NCI-H510A treated with DMSO at 0.1 percent for 48 hours (cell line): ENCODE data around the gene GPR135.
A peak's percentile ranks its signal among the peaks of the same experiment; 100 is the strongest.

Source experiments
- DNase-seq: peaks from one replicate; lab custom pipeline; 2025; lab: John Stamatoyannopoulos, UW

The GPR135 gene

GRCh38 chr14:59465316-59466135, at the start of gene GPR135:
Gene GPR135 (minus strand): TSS chr14:59465380. CDS start chr14:59465226, 154 bp downstream.
- DNase-seq: no peak

- DNase-seq: peak; percentile 42
Measured at GRCh38 chr14:59511916-59512575, 46.9 kb upstream of the GPR135 start.

- DNase-seq: no peak
Measured at GRCh38 chr14:59510966-59511365, 45.8 kb upstream of the GPR135 start.

GRCh38 chr14:59510001-59510400, 44.8 kb upstream of the GPR135 start:
- DNase-seq: no peak

GRCh38 chr14:59509101-59509500, 43.9 kb upstream of the GPR135 start:
- DNase-seq: no peak

GRCh38 chr14:59507752-59508103, 42.5 kb upstream of the GPR135 start:
- no peak for DNase-seq

- peak; percentile 71 for DNase-seq
Measured at GRCh38 chr14:59507063-59507751, 42.0 kb upstream of the GPR135 start.

- DNase-seq: no peak
Measured at GRCh38 chr14:59503256-59503655, 38.1 kb upstream of the GPR135 start.

- no peak for DNase-seq
Measured at GRCh38 chr14:59500732-59501131, 35.6 kb upstream of the GPR135 start.

- no peak for DNase-seq
Measured at GRCh38 chr14:59492384-59492783, 27.2 kb upstream of the GPR135 start.

GRCh38 chr14:59490756-59491155, 25.6 kb upstream of the GPR135 start:
- no peak for DNase-seq

- no peak for DNase-seq
Measured at GRCh38 chr14:59484639-59485175, 19.5 kb upstream of the GPR135 start.

- peak; percentile 78 for DNase-seq
Measured at GRCh38 chr14:59483819-59484638, 18.8 kb upstream of the GPR135 start, which contains the start of the genes JKAMP and L3HYPDH. Gene JKAMP (plus strand): TSS chr14:59484517. CDS start chr14:59484590, 73 bp downstream. Gene L3HYPDH (minus strand): TSS chr14:59484408. CDS start chr14:59484316, 92 bp downstream.

GRCh38 chr14:59483363-59483762, 18.2 kb upstream of the GPR135 start:
- DNase-seq: peak; percentile 44

- no peak for DNase-seq
Measured at GRCh38 chr14:59482541-59483331, 17.6 kb upstream of the GPR135 start.

- DNase-seq: no peak
Measured at GRCh38 chr14:59481871-59482540, 16.8 kb upstream of the GPR135 start.

- DNase-seq: no peak
Measured at GRCh38 chr14:59481407-59481806, 16.2 kb upstream of the GPR135 start.

- no peak for DNase-seq
Measured at GRCh38 chr14:59480166-59480565, 15.0 kb upstream of the GPR135 start.

GRCh38 chr14:59478540-59478939, 13.4 kb upstream of the GPR135 start:
- DNase-seq: no peak

- no peak for DNase-seq
Measured at GRCh38 chr14:59475709-59476108, 10.5 kb upstream of the GPR135 start.
